ENCODE measurements around the gene NBPF3. TPM values are rescaled to one million over a fixed set of nuclear protein-coding genes. Genes with fewer than 3 reads are reported as not detected.

Gene NBPF3
- total RNA-seq, 2 donors from 2014 or later, result 9.6 to 29.3 TPM

Other genes with a start within 250 kb of the NBPF3 start
- gene ECE1, start 149.7 kb upstream of the NBPF3 start, total RNA-seq, result 10 to 100 TPM; 79.1 to 83.3 TPM
- 10 to 100 TPM in 1 of 2 donors, 1 to 10 TPM in 1; 3.4 to 10.9 TPM for gene ALPL, start 69.3 kb downstream of the NBPF3 start, total RNA-seq
- 100 to 1,000 TPM in 1 of 2 donors, 10 to 100 TPM in 1; 46.5 to 104 TPM for gene RAP1GAP, start 229.2 kb downstream of the NBPF3 start, total RNA-seq